Limb (tissue), 2 donors: ENCODE data around the gene DEPDC1B.
"Not testable (repeated sequence)": the region's sequence is repeated elsewhere in the genome, so short reads cannot be mapped to it uniquely, and the experiment has no call there.

Source experiments
- DNase-seq, 2 donors: peaks; one replicate each; pipeline ENCODE4 v3.0.0-alpha.2; 2016; ENCODE audit errors: extremely low spot score in 2 of 2

DEPDC1B gene

DNA sequence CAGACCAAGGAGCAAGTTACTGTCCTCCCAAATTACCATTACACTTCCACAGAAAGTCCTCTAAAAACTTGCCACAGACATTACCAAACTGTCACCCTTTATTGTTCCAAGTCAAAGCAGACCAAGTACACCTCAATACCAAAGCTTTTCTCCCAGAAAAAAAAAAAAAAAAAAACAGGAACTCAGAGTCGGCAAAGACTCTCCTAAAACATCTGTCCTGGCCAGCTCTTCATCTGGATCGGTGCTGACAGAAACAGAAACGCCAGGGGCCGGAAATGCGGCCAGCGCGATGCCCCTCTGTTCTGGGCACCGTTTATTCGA, 718 bp downstream of the DEPDC1B start:
- DNase-seq = no peak

DNA sequence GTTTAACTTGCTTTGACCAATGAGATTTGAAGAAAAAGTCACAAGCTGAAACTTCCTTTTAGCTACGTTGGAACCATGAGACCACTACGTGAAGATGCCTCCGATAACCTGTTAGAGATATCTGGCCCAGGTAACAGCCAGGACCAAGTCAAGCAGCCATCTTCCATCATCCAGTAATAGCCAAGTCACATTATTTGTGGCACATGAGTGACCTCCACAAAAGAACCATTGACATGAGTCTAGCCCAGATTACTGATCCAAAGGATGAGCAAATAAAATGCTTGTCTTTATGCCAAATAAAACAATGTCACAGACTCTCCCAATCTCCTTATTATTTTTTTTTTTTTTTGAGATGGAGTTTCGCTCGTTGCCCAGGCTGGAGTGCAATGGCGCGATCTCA, 1.6 kb downstream of the DEPDC1B start:
- DNase-seq = no peak

DNA sequence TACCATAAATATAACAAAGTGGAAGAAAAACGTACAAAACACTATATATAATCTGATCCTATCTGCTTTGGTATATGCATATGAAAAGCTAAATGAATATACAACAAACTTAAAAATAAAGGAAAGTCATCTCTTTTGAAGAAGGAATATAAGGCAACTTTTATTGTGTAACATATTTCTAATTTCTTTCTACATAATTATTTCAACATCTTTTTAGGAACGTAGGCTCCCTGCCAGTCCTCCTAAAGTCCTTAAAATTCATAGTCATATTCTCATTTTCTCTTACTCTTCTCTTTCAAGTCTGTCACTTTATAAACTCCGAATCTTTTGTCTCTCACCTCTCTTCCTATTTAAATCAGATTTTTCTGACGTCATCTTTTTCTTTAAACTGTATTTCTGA, 9.6 kb downstream of the DEPDC1B start:
- no peak for DNase-seq

DNA sequence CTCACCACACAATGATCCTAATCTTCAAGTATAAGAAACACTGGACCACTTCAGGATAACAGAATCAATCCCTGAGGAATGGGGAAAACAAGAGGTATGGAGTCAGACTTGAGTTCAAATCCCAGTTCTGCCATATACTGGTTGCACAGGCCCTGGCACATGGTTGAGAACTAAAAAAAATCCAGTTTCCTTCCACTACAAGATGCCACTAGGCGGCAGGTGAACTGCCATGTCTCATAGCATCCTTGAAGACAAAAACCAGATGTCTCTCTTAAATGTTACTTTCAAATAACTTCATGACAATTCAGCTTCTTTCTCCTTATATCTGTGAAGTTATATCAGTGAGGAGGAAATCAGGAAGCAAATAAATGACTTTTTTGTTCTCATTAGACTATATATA, 11.0 kb downstream of the DEPDC1B start:
- no peak for DNase-seq

DNA sequence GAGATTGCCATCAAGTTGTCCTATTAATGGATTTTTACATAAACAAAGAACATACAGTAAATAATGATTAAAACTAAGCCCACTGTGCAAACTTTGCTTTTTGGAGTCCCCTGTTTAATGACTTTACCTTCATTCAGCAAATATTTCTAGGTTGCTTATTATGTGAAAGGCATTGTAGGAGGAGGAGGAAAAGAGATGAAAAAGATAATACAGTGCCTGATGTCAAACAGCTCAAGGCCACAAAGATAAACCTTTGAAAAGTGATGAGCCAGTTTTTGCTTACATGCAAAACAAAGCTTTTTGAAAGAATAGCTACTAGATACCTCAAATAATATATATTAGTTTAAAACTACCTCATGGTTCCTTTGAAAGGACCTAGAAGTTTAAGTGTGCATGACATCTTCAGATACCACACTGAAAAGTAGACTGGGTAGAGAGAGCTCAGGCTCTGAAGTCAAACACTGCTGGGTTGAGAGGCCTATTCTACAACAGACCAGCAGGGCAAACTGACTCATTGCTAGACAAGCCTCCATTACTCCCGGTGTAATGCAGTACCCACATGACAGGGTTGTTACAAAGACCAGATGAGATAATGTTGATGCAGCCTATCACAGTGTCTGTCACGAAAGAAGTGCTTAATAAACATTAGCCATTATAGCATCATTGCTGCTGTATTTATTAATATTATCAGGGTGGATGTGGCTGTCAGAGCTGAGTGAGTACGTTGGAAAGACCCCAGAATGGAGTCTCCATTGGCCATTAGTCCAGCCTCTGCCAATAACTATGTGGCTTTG, 11.8 kb downstream of the DEPDC1B start:
- no peak for DNase-seq

DNA sequence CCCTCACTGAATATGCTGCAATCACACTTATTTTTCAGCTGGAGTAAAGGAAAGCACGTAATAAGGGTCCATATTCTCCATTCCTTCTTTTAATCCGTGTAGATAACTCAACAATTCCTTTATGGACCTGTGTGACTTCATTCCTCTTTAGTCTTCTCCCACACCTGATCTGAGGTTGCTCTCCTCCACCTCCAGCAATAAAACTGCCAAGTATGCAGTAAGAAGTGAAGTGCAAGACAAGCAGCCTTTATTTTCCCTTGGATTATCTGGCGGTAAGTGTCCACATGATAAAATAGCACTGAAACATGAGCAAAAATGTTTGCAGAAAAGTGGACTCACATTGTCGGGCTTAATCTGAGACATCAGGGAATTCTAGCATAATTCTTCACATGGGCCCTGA, 13.8 kb downstream of the DEPDC1B start:
- no peak for DNase-seq

DNA sequence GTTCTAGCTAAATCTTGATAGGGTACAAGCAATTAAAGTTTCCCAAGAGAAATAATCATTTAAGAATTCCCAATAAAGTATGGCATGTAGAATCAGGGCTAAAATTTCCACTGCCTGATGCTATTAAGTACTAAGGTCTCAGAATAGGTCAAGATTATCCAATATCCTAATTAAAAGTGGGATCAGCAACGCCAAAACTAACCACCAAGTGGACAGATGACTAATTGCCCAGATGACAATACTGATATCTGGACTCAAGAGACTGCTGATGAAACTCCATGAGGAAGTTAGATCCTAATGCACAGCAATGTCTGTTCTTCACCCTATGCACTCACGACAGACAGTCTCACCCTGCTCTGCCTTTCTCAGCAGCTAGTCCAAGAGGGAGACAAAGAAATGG, 14.3 kb downstream of the DEPDC1B start:
- no peak for DNase-seq

DNA sequence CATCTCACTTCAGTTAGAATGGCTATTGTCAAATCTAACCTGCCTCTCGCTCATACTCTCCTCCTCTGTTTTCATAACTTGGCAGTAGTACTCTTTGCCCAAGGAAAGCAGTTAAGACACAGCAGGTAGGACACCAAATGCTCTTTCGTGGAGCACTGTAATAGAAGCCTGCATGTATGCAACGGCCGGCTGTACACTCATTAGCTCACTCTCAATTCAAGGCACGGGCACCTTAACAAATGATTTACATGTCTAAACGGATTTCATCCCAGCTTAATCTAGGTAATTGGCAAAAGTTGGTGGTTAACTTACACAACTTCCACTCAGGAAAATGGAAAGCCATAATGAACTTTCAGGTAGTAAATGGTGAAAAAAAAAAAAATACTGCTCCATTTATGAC, 14.9 kb downstream of the DEPDC1B start:
- no peak for DNase-seq

DNA sequence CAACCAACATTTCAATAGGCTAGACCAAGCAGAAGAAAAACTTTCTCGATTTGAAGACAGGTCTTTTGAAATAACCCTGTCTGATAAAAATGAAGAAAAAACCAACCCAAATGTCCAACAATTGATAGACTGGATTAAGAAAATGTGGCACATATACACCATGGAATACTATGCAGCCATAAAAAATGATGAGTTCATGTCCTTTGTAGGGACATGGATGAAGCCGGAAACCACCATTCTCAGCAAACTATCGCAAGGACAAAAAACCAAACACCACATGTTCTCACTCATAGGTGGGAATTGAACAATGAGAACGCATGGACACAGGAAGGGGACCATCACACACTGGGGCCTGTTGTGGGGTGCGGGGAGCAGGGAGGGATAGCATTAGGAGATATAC, 18.0 kb downstream of the DEPDC1B start:
- not testable (repeated sequence) for DNase-seq

DNA sequence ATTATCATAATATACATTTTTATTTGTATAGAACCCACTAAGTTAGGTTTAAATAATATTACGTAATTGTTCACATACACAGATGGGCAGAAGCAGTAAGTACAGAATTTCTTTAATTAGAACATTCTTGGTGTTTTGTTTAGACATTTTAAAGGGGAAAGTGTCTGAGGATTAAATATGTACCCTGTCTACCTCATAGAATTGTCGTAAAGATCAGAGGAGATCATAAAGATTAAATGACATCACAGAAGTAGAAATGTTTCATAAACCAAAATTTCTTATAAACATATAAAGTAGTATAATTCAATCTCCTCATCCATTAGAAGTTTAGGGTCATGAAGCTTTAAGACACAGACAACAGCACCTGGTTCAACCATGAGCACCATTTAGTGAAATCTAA, 20.1 kb downstream of the DEPDC1B start:
- no peak for DNase-seq

DNA sequence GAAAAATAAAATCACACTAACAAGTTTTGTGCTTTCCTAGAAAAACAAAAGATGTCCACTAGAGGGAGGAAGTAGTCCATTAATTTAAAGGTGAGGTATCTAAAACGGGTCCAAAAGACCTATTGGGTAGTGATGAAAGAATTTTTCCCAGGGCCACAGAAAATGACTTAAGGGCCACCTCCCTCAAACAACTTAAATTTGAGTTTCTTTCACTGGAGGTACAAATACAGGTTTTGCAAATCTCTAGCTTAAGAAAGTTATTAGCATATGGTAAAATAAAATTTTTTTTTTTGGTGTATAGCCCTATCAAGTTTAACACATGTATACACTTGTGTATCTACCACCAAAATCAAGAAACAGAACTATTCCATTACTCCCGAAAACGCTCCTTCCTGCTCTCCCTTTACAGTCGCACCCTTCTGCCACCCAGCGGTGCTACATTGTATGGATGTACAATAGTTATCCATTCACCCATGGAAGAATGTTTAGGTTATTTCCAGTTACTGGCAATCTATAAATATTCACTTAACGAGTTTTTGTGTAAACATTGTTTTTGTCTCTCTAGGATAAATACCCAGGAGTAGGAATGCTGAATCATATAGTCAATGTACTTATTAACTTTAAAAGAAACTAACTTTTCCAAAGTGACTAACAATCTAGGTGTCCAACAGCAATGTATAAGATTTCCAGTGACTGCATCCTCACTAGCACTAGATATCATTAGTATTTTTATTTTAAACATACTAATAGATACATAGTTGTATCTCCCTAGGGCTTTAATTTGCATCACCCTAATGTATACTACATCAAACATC, 21.9 kb downstream of the DEPDC1B start:
- peak in 1 of 2 donors; percentile 18 for DNase-seq

DNA sequence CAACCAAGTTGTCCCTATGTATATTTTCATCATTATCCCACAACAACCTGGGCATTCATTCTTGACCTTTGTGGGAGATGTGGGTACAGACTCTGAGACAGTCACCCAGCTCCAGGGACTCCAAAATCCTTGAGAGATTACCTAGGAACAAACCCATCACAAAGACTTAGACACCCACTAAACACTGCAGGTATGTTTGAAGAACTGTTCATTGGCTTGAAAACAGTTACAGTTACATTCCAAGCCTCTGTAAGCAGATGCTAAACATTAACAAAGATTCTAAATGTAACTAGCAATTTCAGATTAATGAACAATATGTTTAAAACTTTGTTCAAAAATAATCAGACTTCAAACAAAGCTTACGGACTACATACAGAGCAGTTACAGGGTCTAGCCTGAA, 24.7 kb downstream of the DEPDC1B start:
- no peak for DNase-seq

DNA sequence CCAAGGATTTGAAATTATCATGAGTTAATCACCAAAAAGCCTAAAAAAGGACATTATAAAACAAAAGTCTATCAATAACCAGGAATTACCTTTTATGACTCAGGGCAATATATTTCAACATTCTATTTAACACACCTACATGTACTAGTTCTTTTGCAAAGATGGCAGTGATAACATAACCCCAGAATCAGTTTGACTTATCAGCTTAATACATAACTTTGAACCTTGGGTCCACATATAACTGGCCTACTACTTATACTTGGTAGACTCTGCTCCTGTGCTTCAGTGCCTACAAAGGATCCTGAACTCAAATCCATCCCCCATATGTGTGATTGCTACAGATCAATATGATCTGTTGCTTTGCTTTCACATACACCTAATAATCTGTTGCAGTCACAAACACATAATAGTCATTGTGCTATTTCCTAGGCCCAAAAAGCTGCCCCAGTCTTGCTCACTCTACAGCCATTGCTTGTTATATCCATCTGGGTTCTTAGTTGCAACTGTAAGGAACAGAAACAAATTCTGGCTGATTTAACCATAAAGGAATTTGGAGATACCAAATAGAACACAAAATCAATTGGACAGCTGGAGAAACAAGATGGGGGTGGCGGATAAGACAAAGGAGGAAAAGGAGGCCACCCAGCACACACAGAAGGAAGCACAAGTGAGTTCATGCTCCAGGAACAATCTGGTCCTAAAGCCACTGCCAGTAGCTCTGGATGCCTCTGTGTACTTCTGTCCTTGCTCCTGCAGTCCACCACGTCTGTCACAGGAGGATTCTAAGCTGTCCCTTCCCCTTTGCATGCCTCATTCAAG, 25.5 kb downstream of the DEPDC1B start:
- no peak for DNase-seq

DNA sequence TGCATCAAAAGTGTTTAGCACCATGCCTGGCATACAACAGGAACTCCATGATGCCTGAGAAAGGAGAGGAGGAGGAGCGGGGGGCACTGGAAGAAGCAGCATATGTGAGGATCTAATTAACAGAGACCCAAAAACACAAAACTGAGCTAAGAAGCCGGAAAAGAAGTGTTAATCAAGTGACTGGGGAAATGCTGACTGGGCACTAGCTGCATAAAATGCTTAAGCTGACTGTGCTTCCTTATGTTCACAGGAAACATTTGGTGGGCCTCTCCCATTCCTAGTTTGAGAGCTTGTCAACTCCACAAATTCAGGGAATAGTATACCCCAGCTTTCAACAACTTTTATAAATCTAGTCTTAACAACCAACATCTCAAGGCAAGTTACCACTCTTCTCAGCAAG, 26.6 kb downstream of the DEPDC1B start:
- no peak for DNase-seq

DNA sequence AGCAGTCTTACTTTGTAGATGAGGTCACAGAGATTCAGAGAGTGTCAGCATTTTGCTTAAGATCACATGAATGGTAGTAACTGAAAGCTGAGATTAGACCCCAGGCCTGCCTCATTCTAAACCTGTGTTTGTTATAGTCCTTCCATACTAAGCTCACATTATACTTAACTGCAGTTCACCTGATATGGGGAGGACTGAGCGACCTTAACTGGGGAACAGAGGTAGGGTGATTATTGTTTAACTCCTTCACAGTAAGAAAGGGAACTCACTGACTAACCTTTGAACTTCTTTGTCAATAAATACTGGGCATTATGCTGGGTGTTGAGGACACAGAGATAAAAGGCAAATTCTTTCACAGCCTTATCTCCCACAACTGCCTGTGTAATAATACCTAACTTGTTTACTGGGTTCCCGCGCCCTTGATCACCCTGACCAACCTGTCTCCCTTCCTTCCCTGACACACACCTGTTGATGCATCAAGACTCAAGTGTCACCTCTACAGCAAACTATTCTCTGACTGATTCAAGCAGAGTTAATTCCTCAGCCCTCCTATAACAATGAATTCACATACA, 27.2 kb downstream of the DEPDC1B start:
- no peak for DNase-seq

DNA sequence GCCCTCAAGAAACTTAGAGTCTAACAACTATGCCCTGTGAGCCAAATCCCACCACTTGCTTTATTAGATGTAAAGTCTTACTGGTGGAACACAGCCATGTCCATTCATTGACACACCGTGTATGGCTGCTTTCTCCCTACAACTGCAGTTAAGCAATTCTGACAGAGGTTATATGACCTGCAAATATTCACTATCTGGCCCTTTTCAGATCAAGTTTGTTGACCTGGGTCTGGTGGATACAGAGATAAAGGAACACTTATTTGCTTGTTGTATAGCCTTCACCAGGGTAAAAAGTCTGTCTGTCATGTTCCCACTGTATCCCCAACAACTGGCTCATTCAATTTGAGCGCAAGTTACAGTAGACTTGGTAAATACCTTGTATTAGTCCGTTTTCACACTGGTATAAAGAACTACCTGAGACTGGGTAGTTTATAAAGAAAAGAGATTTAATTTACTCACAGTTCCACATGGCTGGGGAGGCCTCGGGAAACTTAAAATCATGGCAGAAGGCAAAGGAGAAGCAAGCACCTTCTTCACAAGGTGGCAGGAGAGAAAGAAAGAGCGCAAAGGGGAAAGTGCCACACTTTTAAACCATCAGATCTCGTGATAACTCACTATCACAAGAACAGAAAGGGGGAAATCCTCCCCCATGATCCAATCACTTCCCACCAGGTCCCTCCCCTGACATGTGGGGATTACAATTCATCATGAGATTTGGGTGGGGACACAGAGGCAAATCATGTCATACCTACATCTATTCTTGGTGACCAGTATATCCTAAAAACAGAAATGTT, 27.9 kb downstream of the DEPDC1B start:
- no peak for DNase-seq

DNA sequence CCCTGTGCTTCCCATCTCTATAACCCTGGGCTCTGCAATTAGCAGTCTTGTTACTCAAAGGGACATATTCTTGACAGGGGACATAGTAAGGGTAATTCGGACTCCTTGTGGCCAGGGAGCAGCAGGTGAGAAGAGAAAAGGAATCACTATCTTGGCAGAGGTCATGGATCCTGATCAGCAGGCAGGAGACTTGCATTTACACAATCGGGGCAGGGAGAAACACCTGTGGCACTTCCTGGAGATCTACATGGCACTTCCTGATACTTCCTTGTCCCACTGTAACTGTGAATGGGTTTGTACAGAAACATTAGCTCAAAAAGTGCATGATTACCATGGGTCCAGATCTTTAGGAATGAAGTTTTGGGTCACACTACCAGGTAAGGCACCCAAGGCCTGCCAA, 29.2 kb downstream of the DEPDC1B start:
- no peak for DNase-seq

DNA sequence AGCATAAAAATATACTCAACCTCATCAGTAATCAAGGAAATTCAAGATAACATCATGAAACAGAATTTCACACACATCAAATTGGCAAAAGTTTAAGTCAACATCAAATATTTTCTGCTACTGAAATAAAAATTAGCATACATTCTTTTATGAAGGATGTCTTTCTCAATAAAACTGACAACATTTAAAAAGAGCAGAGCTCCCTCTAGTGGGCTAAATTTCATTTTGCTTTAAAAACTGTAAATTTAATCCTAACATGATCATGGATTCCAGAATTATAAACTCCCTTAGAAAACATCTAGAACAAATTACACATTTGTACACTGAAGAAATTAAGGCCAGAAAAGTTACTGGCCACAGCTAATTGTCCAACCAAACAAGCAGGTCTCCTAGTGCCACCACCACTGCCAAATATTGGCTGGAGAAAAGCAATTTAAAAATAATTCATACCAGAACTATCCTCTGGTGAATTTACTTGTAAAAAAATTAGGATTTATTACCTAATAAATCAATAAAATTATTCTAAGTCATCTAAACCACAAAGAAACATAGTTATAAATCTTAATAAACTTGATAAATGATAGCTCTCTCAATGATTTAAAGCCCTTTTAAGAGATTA, 31.2 kb downstream of the DEPDC1B start:
- peak in 1 of 2 donors; percentile 53 for DNase-seq

DNA sequence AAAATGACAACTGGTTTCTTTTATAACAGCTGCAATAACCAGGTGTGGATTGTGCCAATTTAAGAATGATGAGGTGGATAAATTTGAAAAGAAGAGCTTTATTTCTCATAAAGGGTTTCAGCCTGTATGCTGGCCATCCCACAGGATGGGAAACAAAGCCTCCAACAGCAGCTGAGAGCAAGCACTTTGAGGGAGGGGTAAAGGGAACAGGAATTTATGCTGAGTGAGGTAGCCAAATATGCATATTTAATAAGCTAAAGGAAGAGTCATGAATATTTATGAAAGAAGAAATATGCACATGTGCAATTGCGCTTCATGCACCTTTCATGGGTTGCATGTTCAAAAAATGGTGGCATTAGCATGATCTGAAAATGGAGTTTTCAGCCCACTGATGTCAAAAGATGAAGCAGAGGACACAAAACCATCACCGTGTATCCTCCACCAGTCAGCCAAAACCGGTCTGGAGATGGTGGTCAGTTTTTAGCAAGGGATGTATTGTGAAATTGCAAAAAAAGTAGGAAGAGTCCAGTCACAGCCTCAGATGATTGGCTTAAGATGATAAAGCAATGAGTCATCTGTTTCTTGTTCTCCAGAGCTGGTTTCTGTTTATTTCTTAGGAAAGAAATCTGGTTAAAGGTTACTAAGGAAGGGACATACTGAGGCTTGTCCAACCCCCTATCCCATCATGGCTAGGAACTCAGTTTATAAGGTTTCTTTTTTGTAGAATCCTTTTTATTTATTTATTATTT, 47.9 kb downstream of the DEPDC1B start:
- no peak for DNase-seq
